T-helper 1 cell treated with Interleukin-12 subunit alpha and Interleukin-12 subunit beta and Interleukin-4 antibody, amounts not matched to agents 30 ng/mL and 1 ng/mL, for 36 hours (primary cell): ENCODE measurements around the gene HEATR9. TPM values are rescaled to one million over a fixed set of nuclear protein-coding genes. Genes with fewer than 3 reads are reported as not detected.

Experiments
- intact Hi-C: fragments of 100-400 bp; cut with micrococcal nuclease; formaldehyde crosslinking; loops from one replicate; pipeline ENCODE4 v1.15.1; 2024
- total RNA-seq: library from RNA; stranded (reverse); gene quantifications from 2 replicates; pipeline ENCODE4 v1.2.3, GENCODE V29; 2022

Gene HEATR9, protein sequence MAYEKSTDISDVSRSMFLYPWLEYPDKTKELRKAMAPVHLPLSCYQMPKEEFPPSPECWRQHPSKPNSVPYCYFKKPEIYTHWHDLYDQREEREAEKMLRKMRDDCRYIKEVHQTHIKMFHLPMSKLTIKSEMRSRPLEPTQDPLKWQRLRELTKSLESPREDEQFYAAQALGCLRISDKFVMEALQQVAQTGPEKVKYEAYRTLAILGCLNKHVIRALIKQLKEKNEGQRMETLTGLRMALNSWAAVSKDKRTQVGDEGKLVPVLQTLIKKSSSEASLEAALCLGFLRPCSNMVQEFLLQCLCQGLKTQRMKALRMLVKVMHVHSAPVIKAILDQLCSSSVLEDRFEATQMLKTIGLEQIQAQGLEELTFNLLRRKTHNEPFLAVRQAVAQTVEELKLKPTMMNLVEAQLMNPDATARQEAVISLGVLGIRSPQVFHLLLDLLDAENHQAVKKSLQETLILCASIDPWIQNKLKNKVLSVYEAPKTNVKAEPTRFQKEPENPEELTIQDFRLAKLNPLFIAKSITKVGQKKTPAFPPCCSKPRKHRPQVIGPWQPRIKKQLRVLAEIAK
- total RNA-seq, result 0.56 and 0.85 TPM in 2 replicates

DNA sequence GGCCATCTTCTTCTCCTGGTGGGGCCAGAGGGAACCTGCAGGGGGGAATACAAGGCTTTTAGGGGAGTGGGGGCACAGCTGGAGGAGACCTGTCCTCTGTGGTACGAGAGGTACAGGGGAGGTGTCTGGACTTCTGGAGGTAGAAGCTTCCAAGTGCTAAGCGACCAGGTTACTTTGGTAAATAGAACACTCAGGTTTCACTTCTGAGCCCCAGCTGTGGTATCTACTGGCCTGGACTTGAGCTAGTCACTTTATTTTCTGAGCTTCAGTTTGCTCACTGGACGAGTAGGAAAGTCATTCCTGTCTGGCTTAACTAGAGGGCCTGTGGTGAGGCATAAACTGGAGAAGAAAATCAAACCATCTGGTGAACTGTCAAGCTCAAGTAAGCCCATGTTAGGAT lies at the start of gene HEATR9:
Gene HEATR9 (minus strand): TSS at position 155 of the 400 bp plus-strand sequence. CDS start 149 bp downstream, at position 6.
- intact Hi-C loops, result no loop called here

DNA sequence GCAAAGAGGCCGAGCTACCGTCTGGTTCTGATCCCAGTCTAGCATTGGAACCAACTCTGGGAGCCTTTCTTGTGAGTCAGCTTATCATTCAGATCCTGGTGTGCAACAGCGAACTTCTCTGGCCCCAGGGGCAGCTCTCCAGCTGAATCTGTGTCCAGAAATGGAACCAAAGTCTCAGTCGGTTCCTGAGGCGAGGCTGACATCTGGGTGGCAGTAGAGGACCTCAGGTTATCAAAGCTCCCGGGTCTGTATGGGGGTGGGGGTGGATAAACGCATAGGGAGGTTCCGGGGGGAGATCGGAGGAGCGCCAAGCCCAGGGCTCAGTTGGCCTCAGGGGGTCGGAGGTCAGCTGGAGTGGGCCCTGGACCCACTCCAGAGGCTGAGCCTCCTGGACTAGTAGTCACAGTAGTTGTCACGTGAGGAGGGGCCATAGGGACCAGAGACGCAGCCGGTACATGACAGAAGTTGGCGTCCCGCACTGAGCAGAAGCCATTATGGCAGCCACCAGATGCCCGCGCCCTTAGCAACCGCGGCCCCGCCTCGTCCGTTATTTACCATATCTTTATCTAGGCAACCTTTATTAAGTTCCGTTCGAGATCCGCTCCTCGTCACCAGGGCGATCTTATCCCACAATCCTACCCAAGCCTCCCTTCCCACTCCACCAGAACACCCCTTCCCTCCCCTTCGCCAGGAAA lies 49.0 kb upstream of the HEATR9 start:
- intact Hi-C loops, result no loop called here

DNA sequence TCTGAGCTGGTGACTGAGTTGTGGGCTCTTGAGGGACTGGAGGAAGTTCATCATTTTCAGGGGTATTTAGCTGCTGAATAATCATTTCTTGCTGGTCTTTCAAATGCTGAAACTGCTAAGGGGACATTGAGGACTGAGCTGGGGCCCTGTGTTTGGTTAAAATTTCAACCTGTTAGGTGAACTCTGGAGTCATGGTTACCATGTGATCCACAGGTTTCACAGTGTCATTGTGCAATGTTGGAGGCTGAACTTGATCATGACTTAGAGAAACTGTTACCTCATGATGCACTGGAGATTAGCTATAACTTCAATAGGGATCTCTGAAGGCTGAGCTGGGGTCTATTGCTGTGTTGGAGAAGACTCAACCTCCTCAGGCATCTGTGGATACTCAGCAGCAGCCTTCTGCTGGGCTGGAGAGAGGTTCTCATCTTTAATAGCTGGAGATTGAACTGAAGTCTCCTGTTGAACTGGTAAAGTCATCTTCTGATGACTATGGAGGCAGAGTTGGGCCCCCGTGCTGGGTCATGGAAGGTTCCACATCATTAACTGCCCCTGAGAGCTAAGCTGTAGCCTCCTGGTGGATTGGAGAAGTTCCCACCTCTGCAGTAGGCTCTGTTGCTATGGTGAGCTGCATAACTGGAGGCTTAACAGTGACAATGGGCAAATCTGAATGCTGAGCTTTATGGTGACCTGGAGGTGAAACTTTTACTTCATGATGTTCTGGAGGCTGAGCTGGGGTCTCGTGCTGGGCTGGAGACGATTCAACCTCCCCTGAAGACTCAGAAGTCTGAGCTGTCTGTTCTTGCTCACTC lies 46.7 kb upstream of the HEATR9 start:
- intact Hi-C loops, result no loop called here

DNA sequence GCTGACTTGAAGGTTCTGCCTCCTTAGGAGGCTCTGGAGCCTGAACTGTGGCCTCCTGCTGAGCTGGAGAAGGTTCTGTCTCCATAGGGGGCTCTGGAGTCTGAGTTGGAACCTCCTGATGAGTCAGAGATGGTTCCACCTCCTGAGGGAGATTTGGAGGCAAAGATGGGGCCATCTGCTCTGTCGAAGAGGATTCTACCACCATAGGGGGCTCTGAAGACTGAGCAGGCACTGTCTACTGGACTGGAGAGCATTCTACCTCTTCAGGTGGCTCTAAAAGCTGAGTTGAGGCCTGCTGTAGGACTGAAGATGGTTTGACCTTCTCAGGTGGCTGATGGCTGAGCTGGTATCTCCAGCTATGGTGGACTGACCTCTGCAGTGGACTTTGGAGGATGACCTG lies 45.7 kb upstream of the HEATR9 start:
- intact Hi-C loops, result no loop called here

DNA sequence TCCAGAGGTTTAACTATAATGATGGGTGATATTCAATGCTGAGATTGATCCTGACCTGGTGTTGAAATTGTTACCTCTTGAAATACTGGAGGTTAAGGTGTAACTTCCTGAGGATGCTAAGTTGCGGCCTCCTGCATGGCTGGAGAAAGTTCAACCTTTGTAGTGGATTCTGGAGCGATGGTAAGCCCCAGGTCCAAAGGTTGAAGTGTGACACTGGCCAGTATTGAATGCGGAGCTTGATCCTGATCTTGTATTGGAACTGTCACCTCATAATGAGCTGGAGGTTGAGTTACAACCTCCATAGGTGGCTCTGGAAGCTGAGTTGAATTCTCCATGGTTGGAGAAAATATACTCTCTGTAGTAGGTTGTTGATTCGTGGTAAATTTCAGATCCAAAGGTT lies 44.9 kb upstream of the HEATR9 start:
- intact Hi-C loops, result no loop called here

DNA sequence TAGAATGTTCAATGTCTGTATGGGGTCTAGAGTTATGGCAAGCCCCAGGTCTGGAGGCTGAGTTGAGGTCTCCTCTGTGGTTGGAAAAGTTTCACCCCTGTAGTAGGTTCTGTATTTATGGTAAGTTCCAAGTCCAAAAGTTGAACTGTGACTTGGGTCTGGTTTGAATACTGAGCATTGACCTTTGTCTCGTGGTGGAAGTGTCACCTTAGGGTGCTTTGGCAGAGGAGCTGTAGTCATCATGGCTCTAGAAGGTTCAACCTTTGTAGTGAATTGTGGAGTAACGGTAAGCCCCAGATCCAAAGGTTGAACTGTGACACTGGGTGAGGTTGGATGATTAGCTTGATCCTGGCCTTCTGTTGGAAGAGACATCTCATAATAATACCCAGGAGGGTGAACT lies 44.3 kb upstream of the HEATR9 start:
- intact Hi-C loops, result no loop called here

DNA sequence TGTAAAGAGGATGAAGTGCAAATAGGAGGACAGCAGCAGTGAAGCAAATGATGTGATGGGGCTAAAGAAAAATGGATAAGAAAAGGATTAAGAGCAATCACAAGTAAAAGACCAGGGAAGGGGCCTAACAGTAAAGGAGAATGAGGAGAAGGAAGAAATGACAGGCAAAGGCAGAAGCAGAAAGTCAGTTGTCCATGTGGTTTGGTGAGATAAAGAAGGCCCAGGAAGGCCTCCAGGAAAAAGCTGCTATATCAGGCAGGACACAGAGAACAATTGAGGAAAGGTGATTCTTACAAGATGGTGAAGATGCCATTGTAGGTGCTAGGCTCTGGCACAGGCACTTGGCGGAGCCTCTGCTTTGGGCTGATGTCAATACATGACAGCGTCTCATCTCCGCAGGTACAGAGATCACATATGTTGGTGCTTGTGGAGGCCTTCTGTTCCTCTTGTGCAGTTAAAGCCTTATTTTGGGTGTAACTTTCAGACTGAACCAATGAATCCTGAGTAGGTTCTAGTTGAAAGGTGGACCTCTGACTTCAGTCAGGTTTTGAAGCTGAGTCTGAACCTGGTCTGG lies 43.7 kb upstream of the HEATR9 start:
- intact Hi-C loops, result no loop called here

DNA sequence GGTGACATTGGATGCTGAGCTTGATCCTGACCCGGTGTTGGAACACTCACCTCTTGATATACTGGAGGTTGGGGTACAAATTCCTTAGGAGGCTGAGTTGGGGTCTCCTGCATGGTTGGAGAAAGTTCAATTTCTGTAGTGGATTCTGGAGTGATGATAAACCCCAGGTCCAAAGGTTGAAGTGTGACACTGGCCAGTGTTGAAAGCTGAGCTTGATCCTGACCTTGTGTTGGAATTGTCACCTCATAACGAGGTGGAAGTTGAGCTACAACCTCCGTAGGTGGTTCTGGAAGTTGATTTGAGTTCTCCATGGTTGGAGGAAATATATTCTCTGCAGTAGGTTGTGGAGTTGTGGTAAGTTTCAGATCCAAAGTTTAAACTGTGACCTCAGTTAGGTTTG lies 40.7 kb upstream of the HEATR9 start:
- intact Hi-C loops, result no loop called here

DNA sequence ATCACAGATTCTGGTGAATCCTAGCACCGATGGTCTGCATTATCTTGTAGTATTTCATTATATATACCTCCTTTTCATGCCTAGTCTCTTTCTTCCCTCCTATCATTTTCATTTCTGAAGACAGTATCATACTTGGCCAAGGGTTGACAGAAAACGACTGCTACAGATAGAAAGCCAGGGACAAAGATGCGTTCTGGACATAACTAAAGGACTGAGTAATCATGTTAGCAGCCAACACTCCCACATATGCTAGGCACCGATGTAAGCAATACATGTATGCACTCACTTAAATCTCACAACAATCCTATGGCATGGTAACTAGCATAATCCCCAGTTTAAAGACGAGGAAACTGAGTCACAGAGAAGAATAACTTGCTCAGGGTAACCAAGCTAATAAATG lies 39.0 kb upstream of the HEATR9 start:
- intact Hi-C loops, result no loop called here

DNA sequence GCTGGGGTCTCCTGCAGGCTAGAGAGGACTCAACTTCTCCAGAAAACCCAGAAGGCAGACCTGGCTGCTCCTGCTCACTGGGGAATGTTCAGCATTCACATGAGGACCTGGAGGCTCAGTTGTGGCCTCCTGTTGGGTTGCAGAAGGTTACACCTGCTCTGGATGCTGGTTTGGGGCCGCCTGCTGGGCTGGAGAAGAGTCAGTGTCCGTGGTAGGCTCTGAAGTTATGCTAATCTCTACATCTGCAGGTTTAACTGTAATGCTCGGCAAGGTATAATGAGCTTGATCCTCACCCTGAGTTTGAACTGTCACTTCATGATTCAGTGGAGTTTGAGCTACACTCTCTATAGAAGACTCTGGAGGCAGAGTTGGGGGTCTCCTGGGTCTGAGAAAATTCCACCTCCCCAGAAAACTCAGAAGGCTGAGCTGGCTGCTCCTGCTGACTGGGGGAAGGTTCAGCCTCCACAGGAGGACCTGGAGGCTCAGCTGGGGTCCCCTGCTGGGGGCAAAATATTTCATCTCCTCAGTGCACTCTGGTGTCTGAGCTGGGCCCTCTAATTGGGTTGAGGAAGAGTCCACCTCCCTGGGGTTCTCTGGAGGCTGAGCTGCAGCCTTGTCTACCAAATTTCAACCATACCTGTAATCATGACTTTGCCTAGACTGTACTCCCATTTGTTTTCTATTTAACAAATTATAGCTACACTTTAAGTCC lies 38.4 kb upstream of the HEATR9 start:
- intact Hi-C loops, result no loop called here

DNA sequence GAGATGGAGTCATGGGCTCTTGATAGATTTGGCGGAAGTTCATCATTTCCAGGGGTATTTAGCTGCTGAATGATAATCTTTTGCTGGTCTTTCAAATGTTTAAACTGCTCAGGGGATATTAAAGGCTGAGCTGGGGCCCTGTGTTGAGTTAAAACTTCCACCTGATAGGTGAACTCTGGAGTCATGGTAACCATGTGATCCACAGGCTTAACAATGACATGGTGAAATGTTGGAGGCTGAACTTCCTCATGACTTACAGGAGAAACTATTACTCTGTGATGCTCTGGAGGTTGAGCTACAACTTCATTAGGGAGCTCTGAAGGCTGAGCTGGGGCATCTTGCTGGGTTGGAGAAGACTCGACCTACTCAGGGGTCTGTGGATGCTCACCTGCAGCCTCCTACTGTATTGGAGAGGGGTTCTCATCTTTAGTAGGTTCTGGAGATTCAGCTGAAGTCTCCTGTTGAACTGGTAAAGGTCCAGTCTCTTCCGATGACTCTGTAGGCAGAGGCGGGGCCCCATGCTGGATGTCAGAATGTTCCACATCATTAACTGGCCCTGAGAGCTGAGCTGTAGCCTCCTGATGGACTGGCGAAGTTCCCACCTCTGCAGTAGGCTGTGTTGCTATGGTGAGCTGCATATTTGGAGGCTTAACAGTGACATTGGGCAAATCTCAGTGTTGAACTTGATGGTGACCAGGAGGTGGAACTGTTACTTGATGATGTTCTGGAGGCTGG lies 37.7 kb upstream of the HEATR9 start:
- intact Hi-C loops, result no loop called here

DNA sequence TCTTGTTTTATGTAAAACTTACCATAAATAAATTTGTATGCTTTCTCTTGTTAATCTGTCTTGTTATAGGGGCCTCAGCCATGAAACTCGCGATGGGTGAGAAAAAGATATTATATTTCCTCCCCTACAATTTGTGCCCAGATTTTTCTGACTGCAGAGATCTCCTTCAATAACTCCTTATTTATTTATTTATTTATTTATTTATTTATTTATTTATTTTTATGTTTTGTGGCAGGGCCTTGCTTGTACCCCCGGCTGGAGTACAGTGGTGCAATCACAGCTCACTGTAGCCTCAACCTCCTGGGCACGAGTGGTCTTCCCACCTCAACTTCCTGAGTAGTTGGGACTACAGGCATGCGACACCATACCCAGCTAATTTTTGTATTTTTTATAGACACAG lies 34.8 kb upstream of the HEATR9 start:
- intact Hi-C loops, result no loop called here

DNA sequence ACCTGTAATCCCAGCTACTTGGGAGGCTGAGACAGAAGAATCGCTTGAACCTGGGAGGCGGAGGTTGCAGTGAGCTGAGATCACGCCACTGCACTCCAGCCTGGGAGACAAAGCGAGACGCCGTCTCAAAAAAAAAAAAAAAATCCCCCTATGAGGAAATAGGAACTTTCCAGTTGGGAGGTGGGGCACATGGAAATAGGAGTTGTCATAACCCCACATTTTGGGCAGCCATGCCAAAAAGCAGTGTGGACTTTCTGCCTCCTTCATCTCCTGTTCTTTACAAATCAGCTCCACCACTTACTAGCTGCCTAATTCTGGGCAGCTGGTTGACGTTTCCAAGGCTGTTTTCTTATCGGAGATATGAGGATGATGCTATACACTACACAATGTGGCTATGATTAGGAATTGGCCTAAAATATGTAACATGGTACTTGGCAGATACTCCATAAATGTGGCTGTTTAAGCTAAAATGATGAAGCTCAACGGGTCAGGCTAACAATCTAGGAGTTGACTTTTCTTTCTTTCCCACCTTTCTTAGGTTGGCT lies 33.0 kb upstream of the HEATR9 start:
- intact Hi-C loops, result no loop called here

DNA sequence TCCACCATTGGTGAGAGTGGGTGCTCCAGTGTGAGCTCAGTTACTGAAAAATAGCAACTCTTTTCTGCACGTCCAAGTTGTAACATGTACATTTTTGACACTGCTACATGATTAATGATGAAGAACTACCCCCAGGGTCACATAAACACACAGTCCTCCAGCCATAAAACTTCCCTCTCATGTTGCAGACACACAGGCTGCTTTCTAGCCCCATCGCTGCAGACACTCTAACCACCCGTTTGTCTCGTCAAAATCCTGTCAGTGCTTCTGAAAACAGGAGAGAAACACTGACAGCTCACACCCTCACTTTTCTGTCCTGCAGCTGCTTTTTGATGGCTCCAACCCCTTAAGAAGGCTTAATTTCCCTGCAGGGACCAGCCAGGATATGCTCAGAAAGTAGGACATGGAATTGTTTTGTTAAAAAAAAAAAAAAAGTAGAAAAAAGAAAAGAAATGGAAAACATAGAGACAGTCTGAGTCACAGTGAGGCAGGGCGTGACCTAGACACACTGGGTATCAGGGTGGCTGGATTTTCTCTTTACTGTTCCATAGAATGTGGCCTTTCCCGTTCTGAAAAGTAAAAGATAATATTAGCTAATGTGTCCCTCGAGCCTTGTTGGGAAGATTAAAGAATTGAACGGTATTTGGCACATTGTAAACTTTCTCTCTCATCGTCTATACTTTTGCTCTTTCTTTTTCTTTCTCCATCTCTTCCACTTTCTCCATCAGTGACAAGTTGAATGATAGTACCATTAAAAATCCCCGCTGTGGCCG lies 32.2 kb upstream of the HEATR9 start:
- intact Hi-C loops, result no loop called here

DNA sequence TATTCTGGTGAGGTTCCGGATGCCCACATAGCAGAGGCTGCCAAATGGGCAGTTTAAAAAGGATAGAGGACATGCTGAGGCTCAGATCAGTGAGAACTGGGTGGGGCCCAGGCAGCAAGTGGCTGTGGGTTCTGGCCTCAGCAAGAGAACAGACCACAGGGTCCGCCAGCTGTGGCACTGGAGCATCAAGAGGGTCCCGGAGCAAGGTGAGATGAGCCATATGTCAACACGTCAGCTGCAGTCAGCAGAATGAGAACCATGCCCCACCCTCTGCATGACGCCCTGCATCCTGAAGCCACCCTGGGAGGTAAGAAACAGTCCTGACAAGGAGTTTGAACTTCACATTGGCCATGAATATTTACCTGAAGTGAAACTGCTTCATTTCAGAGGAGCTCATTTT lies 31.6 kb upstream of the HEATR9 start:
- intact Hi-C loops, result no loop called here

DNA sequence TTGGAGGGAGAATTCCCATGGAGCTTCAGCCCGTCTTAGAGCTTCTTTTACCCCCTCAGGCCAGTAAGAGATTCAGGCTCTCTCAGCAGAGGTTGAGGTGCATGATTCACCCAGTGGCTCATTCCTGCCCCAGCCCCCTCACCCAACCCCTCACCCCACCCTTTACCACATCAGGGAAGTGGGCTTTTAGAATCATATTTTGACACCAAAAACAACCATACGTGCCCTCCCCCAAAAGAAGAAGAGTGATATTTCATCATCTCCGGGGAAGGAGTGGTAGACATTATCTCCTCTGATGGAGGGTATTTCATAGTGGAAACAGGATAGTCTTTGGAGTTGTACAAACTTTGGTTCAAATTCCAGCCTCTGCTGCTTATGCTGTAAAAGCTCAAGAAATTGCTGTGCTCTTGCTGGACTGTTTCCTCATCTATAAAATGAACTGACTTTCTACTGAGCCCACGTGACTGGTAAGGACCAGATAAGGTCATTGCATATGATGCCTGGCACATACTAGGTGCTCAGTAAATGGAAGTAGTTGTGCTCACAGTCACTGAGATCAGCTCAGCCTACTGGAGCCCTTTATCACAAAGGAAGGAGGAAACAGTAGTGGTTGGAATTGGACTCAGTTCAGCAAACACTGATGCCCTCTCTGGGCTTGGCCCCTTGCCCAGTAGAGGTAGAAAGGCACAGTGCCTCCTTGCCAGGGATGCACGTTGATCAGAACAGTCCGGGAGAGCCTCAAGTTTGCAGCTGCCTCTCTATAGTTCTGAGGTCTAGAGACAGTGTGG lies 29.8 kb upstream of the HEATR9 start:
- intact Hi-C loops, result loop anchor here (1.0 to 10.0 kb wide), 2 partner anchors 8 to 186 kb away; no protein-coding TSS in a partner anchor

DNA sequence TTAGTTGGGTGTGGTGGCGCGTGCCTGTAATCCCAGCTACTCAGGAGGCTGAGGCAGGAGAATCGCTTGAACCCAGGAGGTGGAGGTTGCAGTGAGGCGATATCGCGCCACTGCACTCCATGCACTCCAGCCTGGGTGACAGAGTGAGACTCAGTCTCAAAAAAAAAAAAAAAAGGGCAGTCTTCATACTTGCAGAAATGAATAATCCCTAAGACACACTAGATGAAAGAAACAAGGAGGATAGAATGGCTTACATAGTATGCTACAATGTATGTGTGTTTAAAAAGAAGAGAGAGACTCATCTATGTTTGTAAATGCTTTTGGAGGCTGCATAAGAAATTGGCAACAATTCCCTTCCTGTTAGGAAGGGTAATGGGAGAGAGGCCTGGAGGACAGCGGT lies 29.1 kb upstream of the HEATR9 start:
- intact Hi-C loops, result loop anchor here (1.0 to 10.0 kb wide), 2 partner anchors 7 to 187 kb away; no protein-coding TSS in a partner anchor
